NCI-H187 (cell line): ENCODE results near the gene ZDHHC6.
"Not testable (repeated sequence)": the region's sequence is repeated elsewhere in the genome, so short reads cannot be mapped to it uniquely, and the experiment has no call there.

Source experiments
- DNase-seq, 2 experiments: peaks; one replicate each; lab custom pipeline; 2025; lab: John Stamatoyannopoulos, UW

ZDHHC6 gene

DNA sequence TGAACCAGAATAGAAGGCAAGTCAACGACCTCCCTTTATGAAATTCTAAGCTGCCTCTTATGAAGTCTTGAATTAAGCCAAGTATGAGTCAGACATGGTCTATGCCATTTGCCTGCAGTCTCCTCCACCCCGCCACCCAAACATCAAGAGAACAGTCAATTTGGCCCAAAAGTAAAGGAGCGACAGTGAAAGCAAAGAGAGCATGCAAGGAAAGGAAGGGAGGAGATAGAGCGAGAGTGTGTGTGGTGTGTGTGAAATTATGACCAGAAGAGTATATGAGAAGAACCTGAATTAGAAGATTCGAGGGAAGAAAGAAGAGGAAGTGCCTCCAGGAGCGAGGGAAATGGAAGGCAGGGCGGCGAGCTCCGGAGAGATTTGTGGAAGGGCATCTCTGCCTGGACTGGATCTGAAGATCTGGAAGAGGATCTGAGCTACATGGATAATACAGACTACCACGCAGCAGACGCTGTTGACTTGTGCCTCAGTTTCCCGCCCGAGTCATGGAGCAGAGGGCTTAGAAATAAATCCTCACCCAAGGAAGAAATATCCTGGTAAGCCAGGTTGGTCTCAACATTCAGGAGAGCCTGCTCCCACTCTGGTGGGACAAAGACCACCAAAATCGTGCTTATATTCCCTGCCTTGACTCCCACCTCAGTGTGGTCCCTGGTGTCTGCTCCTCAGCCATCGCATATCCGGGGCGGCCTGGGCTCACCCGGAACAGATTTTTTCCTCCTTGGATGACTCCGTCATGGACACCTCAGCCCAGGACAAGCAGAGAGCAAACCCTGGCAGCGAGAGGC is 459 bp downstream of the ZDHHC6 start:
- no peak for DNase-seq

DNA sequence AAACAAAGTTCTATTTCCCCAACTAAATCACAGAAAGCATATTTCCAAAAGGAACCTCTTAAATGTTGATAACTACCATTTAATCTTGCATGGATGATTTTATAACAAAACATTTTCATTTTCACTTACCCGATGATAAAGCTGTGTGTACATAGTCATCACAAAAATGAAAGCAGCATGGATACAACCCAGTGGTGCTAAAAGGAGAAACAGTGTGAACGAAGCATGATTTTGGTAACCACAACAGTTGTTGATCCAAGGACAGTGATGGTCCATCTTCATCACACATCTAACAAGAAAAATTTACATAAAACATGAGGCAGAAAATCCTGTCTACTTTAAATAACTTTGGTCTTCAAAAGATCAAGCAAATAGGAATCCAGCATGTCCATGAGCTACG is 4.7 kb downstream of the ZDHHC6 start:
- DNase-seq, result no peak

- DNase-seq, result no peak
These were observed 5.2 kb downstream of the ZDHHC6 start for GRCh38 chr10:112441520-112441919.

DNA sequence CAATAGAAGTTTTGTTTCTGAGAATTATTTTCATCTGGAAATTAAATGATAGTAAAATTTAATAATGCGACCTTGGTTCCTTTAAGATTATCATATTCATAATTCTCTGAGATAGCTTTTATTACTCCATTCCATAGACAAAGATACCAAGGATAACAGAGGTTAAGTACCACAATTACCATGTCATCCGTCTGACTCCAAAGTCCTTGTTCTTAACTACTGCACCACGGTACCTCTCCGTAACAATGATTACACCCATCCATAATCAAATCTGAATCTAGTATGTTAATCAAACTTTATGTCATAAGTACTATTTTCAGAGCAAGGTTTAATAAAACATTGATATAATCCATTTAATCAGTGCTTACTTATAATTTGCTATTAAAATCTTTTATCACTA is 8.4 kb downstream of the ZDHHC6 start:
- DNase-seq, result no peak

- no peak for DNase-seq
These were observed 11.6 kb downstream of the ZDHHC6 start for GRCh38 chr10:112434988-112435619.

- no peak for DNase-seq
These were observed 13.6 kb downstream of the ZDHHC6 start for GRCh38 chr10:112433136-112433535.

GRCh38 chr10:112429654-112430230 is 17.0 kb downstream of the ZDHHC6 start:
- no peak for DNase-seq

DNA sequence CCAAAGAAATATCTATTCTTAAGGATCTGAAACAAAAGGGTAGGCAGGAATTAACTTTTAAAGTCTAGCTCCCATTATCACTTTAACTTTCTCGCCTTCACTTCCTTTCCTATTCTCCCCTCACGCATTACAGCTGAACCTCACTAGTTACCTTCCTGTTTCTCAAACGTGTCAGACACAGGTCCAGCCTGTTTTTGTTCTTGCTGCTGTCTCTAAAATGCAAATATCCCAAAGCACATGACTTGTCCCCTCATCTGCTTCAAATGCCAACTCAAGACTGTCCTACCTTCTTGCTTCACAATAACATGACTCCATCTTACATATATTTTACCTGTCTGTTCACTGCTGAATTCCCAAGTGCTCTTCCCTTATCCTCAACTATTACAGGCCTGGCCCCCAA is 17.6 kb downstream of the ZDHHC6 start:
- DNase-seq, result no peak

- no peak for DNase-seq
These were observed 20.6 kb downstream of the ZDHHC6 start for GRCh38 chr10:112426111-112426510.

DNA sequence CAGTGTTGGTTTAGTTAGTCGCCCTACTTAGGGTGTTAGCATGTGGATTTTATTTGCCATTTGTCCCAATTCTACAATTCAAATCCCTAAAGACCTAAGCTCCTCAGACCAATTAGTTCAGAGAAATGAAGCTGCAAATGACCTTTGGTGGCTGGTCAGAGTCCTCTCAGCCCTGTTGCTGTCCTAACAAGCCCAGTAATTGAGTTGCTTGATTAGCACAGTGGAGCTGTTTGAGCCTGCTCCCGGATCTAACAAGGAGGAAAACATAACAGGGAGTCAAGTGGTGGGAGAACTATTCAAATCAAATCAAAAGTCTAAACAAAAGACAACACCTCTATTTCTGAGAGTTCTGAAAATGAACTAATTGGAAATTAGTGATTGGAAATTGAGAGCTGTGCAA is 22.1 kb downstream of the ZDHHC6 start:
- no peak for DNase-seq

- no peak for DNase-seq
These were observed 25.0 kb downstream of the ZDHHC6 start for GRCh38 chr10:112421731-112422130.

DNA sequence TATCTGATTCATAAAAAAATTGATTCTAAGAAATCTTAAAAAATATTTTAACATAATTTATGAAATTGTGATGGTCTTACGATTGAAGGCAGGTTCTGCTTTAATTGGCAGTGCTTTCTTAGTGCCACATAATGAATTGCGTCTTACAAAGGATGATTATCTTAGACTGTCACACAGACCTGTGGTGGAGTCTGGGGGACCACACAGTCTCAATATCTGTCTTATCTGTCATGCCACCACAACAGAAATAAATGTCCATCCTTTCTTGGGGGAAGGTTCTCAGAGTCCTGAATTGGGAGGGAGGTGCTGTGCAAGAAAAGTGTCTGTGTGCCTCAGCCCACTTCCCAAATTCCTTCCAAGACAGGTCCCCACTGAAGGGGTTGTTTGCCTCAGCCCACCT is 34.0 kb downstream of the ZDHHC6 start:
- DNase-seq, result no peak

DNA sequence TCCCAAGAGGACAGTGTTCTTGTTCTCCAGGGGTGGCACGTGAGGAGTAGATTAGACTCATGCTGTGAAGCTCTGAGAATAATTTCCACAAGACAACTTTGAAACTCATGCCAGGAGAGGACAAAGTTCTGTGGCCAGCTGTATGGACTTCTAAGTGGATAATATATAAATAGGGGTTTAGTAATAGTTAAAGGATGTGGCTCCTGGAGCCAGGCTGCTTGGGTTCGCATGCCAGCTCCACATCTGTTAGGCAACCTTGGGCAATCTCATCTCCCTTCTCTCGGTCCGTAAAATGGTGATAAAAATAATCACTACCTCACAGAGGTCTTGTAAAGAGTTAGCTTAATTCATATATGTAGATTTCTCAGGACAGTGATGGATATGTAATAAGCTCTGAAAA is 37.0 kb downstream of the ZDHHC6 start:
- no peak for DNase-seq

DNA sequence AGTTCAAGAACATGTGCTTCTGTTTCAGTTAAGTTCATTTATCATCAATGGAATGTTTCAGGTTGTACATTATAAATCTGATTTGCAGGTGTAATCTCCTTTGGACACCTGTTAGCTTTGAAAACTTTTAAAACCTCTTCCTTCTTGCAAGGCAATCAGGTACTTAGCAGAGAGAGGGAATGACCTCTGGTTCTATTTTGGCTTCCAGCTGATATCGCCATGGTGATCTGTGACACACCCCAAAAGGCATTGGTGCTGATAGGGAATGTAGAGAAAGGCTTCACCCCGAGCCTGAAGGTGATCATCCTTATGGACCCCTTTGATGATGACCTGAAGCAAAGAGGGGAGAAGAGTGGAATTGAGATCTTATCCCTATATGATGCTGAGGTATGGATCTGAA is 37.4 kb downstream of the ZDHHC6 start:
- no peak for DNase-seq

DNA sequence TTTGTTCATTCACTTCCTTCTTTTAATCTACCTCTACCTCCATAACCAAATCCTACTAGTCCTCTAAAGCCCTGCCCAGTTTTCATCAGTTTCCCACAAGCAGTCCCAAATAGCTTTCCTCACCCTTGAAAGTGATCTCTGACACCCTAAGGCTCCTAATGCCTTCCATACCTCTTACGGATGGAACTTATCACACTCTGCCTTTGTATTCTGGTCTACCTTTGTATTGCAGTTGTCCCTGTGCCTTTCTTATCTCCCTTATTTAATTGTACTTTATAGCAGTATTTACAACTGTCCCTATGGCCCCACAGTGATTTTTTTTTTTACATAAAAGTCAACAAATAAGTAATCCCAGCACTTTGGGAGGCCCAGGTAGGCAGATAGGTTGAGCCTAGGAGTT is 39.0 kb downstream of the ZDHHC6 start:
- DNase-seq, result no peak

- not testable (repeated sequence) for DNase-seq
These were observed 39.9 kb downstream of the ZDHHC6 start for GRCh38 chr10:112406806-112407205.

- no peak for DNase-seq
These were observed 42.1 kb downstream of the ZDHHC6 start for GRCh38 chr10:112404617-112405016.

- no peak for DNase-seq
These were observed 43.8 kb downstream of the ZDHHC6 start for GRCh38 chr10:112402917-112403316.

DNA sequence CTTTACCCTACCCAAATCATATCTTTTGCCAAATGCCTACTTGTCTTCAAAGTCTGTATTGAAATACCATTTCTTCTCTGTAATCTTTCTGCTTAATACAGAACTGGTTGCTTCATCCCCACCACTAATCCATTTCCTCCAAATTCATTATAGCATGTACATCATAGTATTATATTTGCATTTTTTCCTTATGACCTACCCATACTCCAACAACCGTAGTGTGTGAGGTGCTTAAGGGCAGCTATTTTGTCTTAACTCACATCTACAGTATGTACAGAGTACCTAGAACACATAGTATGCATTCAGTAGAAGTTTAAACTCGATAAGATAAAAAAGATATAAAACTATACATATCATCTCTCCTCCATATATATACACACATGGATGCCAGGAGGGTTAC is 49.1 kb downstream of the ZDHHC6 start:
- DNase-seq, result no peak

- DNase-seq, result no peak
These were observed 50.7 kb downstream of the ZDHHC6 start for GRCh38 chr10:112395809-112396530.

GRCh38 chr10:112394475-112394875 is 52.2 kb downstream of the ZDHHC6 start:
- no peak for DNase-seq

DNA sequence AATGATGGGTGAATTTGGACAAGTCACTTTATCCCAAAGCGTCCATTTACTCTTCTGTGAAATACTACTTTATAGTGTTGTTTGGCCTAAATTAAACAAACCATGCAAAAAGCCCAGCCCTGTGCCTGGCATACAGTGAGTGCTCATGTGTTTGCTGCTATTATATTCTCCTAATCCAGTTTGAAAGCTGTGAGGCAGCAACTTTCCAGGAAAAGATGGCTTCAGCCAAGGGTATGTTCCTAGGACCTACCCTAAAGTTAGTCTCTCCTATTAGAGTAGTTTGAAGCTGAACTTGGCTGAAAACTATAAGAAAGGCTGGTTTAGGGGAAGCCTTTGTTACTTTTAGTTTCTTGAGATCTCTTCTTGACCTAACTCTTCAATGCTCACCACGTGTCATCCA is 52.9 kb downstream of the ZDHHC6 start:
- DNase-seq, result no peak

GRCh38 chr10:112393341-112393740 is 53.4 kb downstream of the ZDHHC6 start:
- DNase-seq, result no peak
